SKM-1 treated with dmso at 0.1 percent for 144 hours (cell line): ENCODE results near the gene ARFIP1.

Source experiments
- DNase-seq: peaks from one replicate; lab custom pipeline; 2025; ENCODE audit not compliant: unreplicated experiment; lab: John Stamatoyannopoulos, UW

ARFIP1 gene

DNA sequence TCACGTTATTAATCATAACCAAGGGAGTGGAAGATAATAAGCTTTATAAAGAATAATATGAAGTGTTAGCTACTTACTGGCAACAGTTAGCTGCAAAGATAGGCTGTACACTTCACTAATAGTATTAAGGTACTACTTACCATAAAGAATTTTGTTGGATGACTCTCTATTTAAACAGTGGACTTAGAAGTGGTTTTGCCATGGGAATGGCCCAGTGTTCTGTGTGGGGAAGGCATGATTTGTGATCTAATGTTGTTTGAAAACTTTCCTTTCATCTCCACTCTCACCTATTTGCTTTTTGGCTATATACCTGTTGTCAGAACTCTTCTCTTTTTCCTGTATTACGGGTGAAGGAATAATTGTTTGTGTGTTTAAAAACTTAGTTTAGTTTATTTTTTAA is 179.3 kb downstream of the ARFIP1 start:
- no peak for DNase-seq

DNA sequence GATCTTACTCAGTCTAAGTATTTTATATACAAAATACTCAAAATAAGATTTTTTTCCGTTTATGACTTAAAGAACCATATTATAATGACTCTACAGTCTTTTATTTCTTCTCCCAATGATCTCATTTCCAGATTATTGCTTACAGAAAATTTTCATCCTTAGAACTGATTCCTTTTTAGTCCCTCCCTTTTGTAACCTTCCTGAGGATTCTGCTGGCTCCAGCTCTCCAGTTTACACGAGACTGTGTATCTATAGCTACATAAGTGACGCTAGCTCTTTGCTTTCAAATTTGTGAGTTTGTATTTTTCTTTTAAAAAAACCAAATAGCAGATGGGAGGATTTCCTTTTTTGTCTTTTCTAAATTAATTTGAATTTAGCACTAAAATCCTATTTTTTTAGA is 180.3 kb downstream of the ARFIP1 start:
- DNase-seq, result no peak

DNA sequence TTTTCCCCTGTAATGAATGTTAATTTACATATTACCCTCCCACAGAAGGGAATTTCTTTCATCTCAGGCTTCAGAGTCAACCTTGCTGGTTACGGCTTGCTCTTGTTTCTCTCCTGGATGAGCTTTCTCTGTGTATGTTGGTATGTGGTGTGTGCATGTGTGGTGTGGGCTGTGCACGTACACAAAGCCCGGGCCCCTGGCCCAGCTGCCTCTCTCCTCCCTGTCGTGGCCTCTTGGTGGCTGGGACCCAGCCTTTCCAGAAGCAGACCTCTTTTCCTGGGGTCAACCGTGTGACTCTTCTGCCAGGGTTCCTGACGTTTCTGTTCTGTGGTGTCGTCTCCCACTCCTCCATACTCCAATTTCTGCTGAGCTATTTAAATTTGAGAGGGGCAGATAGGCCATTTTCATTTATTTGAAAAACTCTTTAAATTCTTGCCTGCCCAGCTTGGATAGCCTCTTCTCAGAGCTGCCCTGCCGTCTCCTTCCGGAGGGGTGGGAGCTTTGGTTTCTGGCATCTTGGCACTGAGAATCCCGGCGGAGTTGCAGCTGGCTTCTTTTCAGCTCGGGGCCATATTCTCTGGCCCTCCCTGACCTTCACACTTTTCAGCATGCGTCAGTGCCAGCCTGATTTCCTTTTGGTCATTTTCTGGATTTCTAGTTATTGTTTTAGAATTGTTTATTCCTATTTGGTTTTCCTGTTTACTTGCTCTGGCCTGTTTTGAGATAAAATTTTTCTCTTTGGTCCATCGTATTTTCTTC is 181.4 kb downstream of the ARFIP1 start:
- no peak for DNase-seq

DNA sequence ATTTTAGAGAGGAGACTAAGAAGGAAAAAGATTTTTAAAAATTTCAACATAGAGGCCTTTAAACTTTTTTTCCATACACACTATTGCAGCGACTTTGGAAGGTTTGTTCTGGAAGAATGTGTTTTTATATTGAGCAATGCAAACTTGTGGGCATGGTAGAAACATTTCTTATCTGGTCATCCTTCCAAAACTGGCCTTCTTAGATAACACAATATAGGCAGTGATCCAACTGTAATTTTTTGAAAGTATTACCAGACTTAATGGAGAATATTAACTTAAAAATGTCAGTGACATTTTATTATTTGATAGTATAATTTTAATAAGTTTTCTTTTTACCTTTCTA is 182.0 kb downstream of the ARFIP1 start:
- DNase-seq, result no peak
